ENCODE data around the gene C20orf141.

Gene C20orf141

GRCh38 chr20:2865101-2865500 lies 50.3 kb downstream of the C20orf141 start:
- H3K4me3 ChIP-seq (ENCODE audit: low read depth in 1 of 2, low read length in 2 of 2) = no peak overlapping the region
- H3K36me3 ChIP-seq (ENCODE audit: control insufficient read depth in 1 of 2, insufficient read depth in 2 of 2, low read length in 2 of 2) = peaks cover 30 to 63% of the 10 kb centered on the region in 2 donors
- no peaks in the 10 kb centered on the region for H3K4me1 ChIP-seq (ENCODE audit: control insufficient read depth in 1 of 2, insufficient read depth in 2 of 2, low read length in 2 of 2)
- H3K27me3 ChIP-seq (ENCODE audit: low read depth, low read length) = no peaks in the 10 kb centered on the region
- H3K9me3 ChIP-seq (ENCODE audit: control insufficient read depth in 1 of 2, low read length in 2 of 2) = no peaks in the 10 kb centered on the region
- H3K27ac ChIP-seq (ENCODE audit: low read length) = no peak overlapping the region
